ENCODE results near the gene MEA1. TPM values are rescaled to one million over a fixed set of nuclear protein-coding genes. Genes with fewer than 3 reads are reported as not detected.

MEA1 gene
- total and polyA plus RNA-seq, 4 donors: 31.5 to 109 (median 106) TPM

DNA sequence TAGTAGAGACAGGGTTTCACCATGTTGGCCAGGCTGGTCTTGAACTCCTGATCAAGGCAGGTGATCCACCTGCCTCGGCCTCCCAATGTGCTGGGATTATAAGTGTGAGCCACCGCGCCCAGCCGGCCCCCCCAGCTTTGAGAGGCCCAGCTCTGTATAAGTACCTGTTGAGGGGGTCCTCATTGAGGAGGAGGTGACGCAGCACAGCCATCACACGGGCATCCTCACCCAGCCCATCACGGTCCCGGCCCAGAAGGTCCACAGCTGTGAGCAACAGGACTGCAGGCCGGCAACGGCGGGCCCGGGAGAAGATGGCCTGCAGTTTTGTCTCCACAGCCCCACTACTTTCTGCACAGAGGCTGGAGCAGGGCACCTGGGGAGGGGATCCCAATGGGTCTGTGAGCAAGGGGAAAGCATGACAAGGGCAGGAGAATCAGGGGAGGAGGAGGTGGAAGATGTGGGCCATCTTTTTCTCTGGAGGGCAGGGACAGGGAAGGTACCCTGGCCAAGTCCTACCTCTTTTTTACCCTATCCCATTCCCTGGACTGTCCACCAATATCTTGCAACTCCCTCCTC, 45.5 kb downstream of the MEA1 start:
- Histone ChIP-seq H3K36me3 (ENCODE audit: control insufficient read depth, insufficient read depth, low read length) (peaks cover 71% of the 10 kb centered on the region), H3K27ac (ENCODE audit: low read depth, low read length) (no peak overlapping the region), H3K27me3 (ENCODE audit: control insufficient read depth, insufficient read depth, low read length) (no peaks in the 10 kb centered on the region), H3K4me1 (ENCODE audit: control insufficient read depth, insufficient read depth, low read length) (no peaks in the 10 kb centered on the region), H3K9me3 (ENCODE audit: control insufficient read depth, insufficient read depth, low read length) (no peaks in the 10 kb centered on the region), H3K4me3 (ENCODE audit: low read depth, low read length) (no peak overlapping the region)
- no peak for DNase-seq (ENCODE audit: low read depth in 4 of 6, low spot score in 6 of 6)
- WGBS (ENCODE audit: insufficient coverage): 89% methylated on average over 6 of the region's 12 CpGs

DNA sequence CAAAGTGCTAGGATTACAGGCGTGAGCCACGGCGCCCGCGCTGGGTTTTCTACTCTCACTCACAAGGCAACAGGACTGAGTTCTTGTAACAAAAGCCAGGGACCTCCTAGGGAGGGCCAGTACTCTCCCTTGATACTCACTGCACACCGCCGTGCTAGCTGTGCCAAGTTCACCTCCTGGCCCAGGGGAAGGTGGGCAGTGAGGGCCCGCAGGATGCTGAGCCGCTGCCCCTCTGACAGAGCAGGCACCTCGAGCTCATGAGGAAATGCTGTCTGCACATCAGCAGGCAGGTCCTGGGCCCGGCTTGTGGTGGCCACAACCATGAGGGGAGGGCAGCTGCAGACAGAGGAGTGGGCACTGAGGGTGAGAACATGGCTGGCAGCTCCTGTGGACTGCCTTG, 46.5 kb downstream of the MEA1 start:
- Histone ChIP-seq H3K4me1 (ENCODE audit: control insufficient read depth, insufficient read depth, low read length) (no peaks in the 10 kb centered on the region), H3K9me3 (ENCODE audit: control insufficient read depth, insufficient read depth, low read length) (no peaks in the 10 kb centered on the region), H3K4me3 (ENCODE audit: low read depth, low read length) (no peak overlapping the region), H3K36me3 (ENCODE audit: control insufficient read depth, insufficient read depth, low read length) (peaks cover 78% of the 10 kb centered on the region), H3K27ac (ENCODE audit: low read depth, low read length) (no peak overlapping the region), H3K27me3 (ENCODE audit: control insufficient read depth, insufficient read depth, low read length) (no peaks in the 10 kb centered on the region)
- DNase-seq (ENCODE audit: low read depth in 4 of 6, low spot score in 6 of 6): no peak
- WGBS (ENCODE audit: insufficient coverage): 91% methylated on average over 11 of the region's 11 CpGs

DNA sequence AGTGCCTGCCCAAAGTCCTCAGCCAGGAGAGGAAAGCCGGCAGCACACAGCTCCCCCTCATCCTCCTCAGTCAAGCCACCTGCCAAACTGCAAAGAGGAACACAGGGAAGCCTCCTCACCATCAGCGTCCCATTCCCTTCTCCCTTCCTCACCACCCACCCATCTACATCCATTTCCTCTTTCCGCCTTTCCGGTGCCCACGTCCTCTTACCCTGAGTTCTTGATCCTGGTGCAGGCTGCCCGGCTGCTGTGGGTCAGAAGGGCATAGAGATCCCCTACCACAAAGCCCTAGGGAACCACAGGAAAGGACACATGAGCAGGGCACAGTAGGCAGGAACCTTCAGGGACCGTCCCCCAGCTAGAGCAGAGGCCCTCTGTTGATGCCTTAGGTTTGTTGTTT, 47.2 kb downstream of the MEA1 start:
- peaks cover 84% of the 10 kb centered on the region for H3K36me3 ChIP-seq (ENCODE audit: control insufficient read depth, insufficient read depth, low read length)
- H3K4me1 ChIP-seq (ENCODE audit: control insufficient read depth, insufficient read depth, low read length): no peaks in the 10 kb centered on the region
- no peaks in the 10 kb centered on the region for H3K27me3 ChIP-seq (ENCODE audit: control insufficient read depth, insufficient read depth, low read length)
- H3K4me3 ChIP-seq (ENCODE audit: low read depth, low read length): no peak overlapping the region
- H3K27ac ChIP-seq (ENCODE audit: low read depth, low read length): no peak overlapping the region
- 67% methylated on average over 6 of the region's 7 CpGs for WGBS (ENCODE audit: insufficient coverage)
- no peak for DNase-seq (ENCODE audit: low read depth in 4 of 6, low spot score in 6 of 6)
- no peaks in the 10 kb centered on the region for H3K9me3 ChIP-seq (ENCODE audit: control insufficient read depth, insufficient read depth, low read length)

DNA sequence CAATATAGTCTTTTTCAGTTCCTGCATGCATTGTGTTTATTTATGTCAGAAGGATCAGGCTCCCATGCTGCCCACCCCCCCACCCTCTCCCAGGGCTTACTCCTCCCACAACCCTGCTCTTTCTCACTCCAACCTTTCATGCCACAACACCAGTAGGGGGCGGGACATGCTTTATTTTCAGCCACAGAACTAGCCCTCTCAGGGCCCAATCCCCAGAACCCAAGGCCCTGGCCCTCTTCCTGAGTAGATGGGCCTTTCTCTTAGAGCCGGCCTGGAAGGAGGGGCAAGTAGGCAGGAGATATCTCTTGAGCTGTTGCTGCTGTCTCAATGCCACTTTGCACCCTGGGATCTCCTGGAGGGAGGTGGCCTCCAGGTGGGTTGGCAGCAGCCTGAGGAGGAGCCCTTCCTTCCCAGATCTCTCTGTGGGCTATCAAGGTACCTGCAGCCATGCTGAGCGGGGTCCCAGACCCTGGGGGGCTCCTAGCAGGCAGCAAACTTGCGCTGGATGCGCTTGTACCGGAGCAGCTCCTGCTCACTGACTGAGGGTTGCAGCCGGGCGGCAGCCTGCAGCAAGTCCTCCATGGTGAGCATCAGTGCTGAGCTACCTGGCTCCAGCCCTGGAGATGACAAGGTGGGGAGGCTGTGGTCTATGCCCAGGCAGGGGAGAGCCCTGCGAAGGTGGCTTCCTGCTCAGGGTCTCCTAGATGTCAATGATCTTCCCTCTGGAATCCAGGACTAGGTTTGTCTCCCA, 49.7 kb downstream of the MEA1 start:
- Histone ChIP-seq H3K36me3 (ENCODE audit: control insufficient read depth, insufficient read depth, low read length) (peaks cover 82% of the 10 kb centered on the region), H3K27me3 (ENCODE audit: control insufficient read depth, insufficient read depth, low read length) (peaks cover 11% of the 10 kb centered on the region), H3K4me1 (ENCODE audit: control insufficient read depth, insufficient read depth, low read length) (peaks cover 16% of the 10 kb centered on the region), H3K4me3 (ENCODE audit: low read depth, low read length) (no peak overlapping the region), H3K27ac (ENCODE audit: low read depth, low read length) (no peak overlapping the region), H3K9me3 (ENCODE audit: control insufficient read depth, insufficient read depth, low read length) (no peaks in the 10 kb centered on the region)
- 82% methylated on average over 7 of the region's 9 CpGs for WGBS (ENCODE audit: insufficient coverage)
- DNase-seq (ENCODE audit: low read depth in 4 of 6, low spot score in 6 of 6): peak in 1 of 6 donors; percentile 16

DNA sequence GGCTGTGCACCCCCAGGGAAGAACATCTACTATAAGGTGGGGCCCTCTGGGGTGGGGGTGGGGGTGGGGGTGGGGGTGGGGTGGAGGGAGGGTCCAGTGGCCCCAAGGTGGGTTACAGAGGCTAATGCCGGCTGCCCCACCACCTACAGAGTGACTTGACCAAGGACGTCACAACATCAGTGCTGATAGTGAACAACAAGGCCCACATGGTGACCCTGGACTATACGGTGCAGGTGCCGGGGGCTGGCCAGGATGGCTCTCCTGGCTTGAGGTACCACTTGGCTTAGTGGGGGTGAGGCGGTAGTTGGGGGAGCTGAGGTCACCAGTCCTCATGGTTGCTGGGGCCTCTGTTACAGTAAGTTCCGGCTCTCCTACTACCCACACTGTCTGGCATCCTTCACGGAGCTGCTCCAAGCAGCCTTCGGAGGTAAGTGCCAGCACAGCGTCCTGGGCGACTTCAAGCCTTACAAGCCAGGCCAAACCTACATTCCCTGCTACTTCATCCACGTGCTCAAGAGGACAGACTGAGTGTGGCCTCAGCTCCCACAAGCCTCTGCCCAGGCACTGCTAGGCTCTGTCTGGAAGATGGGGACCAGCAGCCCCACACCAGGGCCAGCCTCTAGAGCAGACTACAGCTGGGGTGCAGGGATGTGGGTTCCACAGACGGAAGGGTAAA, 50.4 kb downstream of the MEA1 start:
- DNase-seq (ENCODE audit: low read depth in 4 of 6, low spot score in 6 of 6): no peak
- 81% methylated on average over 11 of the region's 12 CpGs for WGBS (ENCODE audit: insufficient coverage)
- Histone ChIP-seq H3K4me1 (ENCODE audit: control insufficient read depth, insufficient read depth, low read length) (peaks cover 16% of the 10 kb centered on the region), H3K27me3 (ENCODE audit: control insufficient read depth, insufficient read depth, low read length) (peaks cover 11% of the 10 kb centered on the region), H3K27ac (ENCODE audit: low read depth, low read length) (no peak overlapping the region), H3K9me3 (ENCODE audit: control insufficient read depth, insufficient read depth, low read length) (no peaks in the 10 kb centered on the region), H3K36me3 (ENCODE audit: control insufficient read depth, insufficient read depth, low read length) (peaks cover 75% of the 10 kb centered on the region), H3K4me3 (ENCODE audit: low read depth, low read length) (no peak overlapping the region)

DNA sequence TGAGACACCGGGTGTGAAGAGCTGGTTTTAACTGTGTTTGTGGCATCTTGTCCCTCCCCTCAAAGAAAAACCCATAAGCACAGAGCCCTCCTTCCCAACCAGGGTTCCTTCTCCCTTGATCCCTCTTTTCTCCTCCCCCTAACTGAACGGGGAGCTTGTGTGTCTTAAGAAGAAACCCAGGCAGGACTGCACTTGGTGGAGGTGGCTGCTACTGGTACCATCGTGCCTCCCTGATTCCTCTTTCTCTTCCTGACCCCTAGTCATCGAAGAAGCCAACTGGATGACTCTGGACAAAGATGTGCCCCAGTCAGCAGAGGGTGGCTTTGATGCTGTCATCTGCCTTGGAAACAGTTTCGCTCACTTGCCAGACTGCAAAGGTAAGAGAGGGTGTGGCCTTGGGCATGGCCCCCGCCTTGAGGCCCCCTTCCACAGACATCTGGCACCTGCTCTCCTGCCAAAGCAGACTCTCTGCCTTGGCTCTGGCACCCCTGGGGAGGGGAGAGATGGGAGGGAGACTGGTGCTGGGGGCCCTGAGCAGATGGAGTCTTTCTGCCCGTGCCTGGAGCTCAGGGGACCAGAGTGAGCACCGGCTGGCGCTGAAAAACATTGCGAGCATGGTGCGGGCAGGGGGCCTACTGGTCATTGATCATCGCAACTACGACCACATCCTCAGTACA, 51.1 kb downstream of the MEA1 start:
- Histone ChIP-seq H3K27ac (ENCODE audit: low read depth, low read length) (no peak overlapping the region), H3K4me1 (ENCODE audit: control insufficient read depth, insufficient read depth, low read length) (peaks cover 16% of the 10 kb centered on the region), H3K27me3 (ENCODE audit: control insufficient read depth, insufficient read depth, low read length) (peaks cover 11% of the 10 kb centered on the region), H3K9me3 (ENCODE audit: control insufficient read depth, insufficient read depth, low read length) (no peaks in the 10 kb centered on the region), H3K36me3 (ENCODE audit: control insufficient read depth, insufficient read depth, low read length) (peaks cover 69% of the 10 kb centered on the region), H3K4me3 (ENCODE audit: low read depth, low read length) (no peak overlapping the region)
- DNase-seq (ENCODE audit: low read depth in 4 of 6, low spot score in 6 of 6): peak in 1 of 6 donors; percentile 28
- WGBS (ENCODE audit: insufficient coverage): 91% methylated on average over 6 of the region's 13 CpGs

DNA sequence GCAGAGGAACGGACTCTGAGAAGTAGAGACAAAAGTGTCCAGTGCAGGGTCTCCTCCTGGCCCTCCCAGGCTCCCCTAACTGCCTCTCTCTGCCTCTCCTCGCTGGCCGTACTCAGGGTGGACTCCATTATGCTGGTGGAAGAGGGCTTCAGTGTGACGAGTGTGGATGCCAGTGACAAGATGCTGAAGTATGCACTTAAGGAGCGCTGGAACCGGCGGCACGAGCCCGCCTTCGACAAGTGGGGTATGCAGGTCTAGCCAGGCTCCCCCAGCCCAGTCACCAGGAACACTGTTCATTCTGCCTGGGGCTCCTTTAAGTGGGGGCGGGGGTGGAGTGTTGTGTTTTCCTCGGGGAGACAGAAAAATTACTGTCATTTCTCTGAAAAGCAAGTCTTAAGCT, 51.6 kb downstream of the MEA1 start:
- no peak for DNase-seq (ENCODE audit: low read depth in 4 of 6, low spot score in 6 of 6)
- H3K4me3 ChIP-seq (ENCODE audit: low read depth, low read length): no peak overlapping the region
- no peaks in the 10 kb centered on the region for H3K9me3 ChIP-seq (ENCODE audit: control insufficient read depth, insufficient read depth, low read length)
- 83% methylated on average over 4 of the region's 12 CpGs for WGBS (ENCODE audit: insufficient coverage)
- no peak overlapping the region for H3K27ac ChIP-seq (ENCODE audit: low read depth, low read length)
- H3K36me3 ChIP-seq (ENCODE audit: control insufficient read depth, insufficient read depth, low read length): peaks cover 63% of the 10 kb centered on the region
- H3K4me1 ChIP-seq (ENCODE audit: control insufficient read depth, insufficient read depth, low read length): peaks cover 16% of the 10 kb centered on the region
- H3K27me3 ChIP-seq (ENCODE audit: control insufficient read depth, insufficient read depth, low read length): peaks cover 11% of the 10 kb centered on the region

Other genes starting within 250 kb of the MEA1 start
- gene BICRAL, start 231.9 kb downstream of the MEA1 start, total RNA-seq: 10 to 100 TPM; 13.1 to 17.0 TPM
- 10 to 100 TPM; 13.7 to 14.0 TPM for gene BICRAL, start 231.9 kb downstream of the MEA1 start, polyA plus RNA-seq (ENCODE audit: insufficient read length in 2 of 2)
- gene RPL7L1, start 134.3 kb downstream of the MEA1 start, total RNA-seq: 100 to 1,000 TPM; 105 to 117 TPM
- 100 to 1,000 TPM; 105 to 111 TPM for gene RPL7L1, start 134.3 kb downstream of the MEA1 start, polyA plus RNA-seq (ENCODE audit: insufficient read length in 2 of 2)
- under 1 TPM in 1 of 2 donors, not detected in 1; 0.50 TPM for gene PTCRA, start 97.9 kb downstream of the MEA1 start, total RNA-seq
- gene PTCRA, start 97.9 kb downstream of the MEA1 start, polyA plus RNA-seq (ENCODE audit: insufficient read length in 2 of 2): under 1 TPM in 1 of 2 donors, not detected in 1; 0.29 TPM
- 10 to 100 TPM; 20.5 to 35.3 TPM for gene CNPY3, start 84.5 kb downstream of the MEA1 start, total RNA-seq
- gene CNPY3, start 84.5 kb downstream of the MEA1 start, polyA plus RNA-seq (ENCODE audit: insufficient read length in 2 of 2): 10 to 100 TPM; 51.0 to 60.3 TPM
- under 1 TPM; 0.20 to 0.99 TPM for gene GNMT, start 53.2 kb downstream of the MEA1 start, total RNA-seq
- gene GNMT, start 53.2 kb downstream of the MEA1 start, polyA plus RNA-seq (ENCODE audit: insufficient read length in 2 of 2): 1 to 10 TPM; 2.6 to 5.1 TPM
- gene PEX6, start 34.8 kb downstream of the MEA1 start, total RNA-seq: 10 to 100 TPM; 17.7 to 21.1 TPM
- gene PEX6, start 34.8 kb downstream of the MEA1 start, polyA plus RNA-seq (ENCODE audit: insufficient read length in 2 of 2): 10 to 100 TPM; 26.7 to 29.5 TPM
- gene PPP2R5D, start 29.4 kb downstream of the MEA1 start, total RNA-seq: 10 to 100 TPM; 42.9 to 56.6 TPM
- gene PPP2R5D, start 29.4 kb downstream of the MEA1 start, polyA plus RNA-seq (ENCODE audit: insufficient read length in 2 of 2): 10 to 100 TPM; 80.3 to 86.8 TPM
- gene KLHDC3, start 303 bp upstream of the MEA1 start, total RNA-seq: 100 to 1,000 TPM; 106 to 121 TPM
- 100 to 1,000 TPM; 133 to 136 TPM for gene KLHDC3, start 303 bp upstream of the MEA1 start, polyA plus RNA-seq (ENCODE audit: insufficient read length in 2 of 2)
- 10 to 100 TPM; 51.8 to 71.2 TPM for gene RRP36, start 7.7 kb upstream of the MEA1 start, total RNA-seq
- gene RRP36, start 7.7 kb upstream of the MEA1 start, polyA plus RNA-seq (ENCODE audit: insufficient read length in 2 of 2): 10 to 100 TPM; 71.7 to 74.4 TPM
- gene CUL7, start 39.9 kb upstream of the MEA1 start, total RNA-seq: 10 to 100 TPM; 15.2 to 36.1 TPM
- gene CUL7, start 39.9 kb upstream of the MEA1 start, polyA plus RNA-seq (ENCODE audit: insufficient read length in 2 of 2): 10 to 100 TPM; 21.1 to 24.4 TPM
- gene MRPL2, start 45.5 kb upstream of the MEA1 start, total RNA-seq: 10 to 100 TPM; 11.8 to 29.7 TPM
- gene MRPL2, start 45.5 kb upstream of the MEA1 start, polyA plus RNA-seq (ENCODE audit: insufficient read length in 2 of 2): 10 to 100 TPM; 50.3 to 57.1 TPM
- 10 to 100 TPM; 23.4 to 49.9 TPM for gene KLC4, start 45.7 kb upstream of the MEA1 start, total RNA-seq
- gene KLC4, start 45.7 kb upstream of the MEA1 start, polyA plus RNA-seq (ENCODE audit: insufficient read length in 2 of 2): 10 to 100 TPM; 42.8 to 77.4 TPM
- 100 to 1,000 TPM in 1 of 2 donors, 10 to 100 TPM in 1; 43.7 to 126 TPM for gene PTK7, start 62.4 kb upstream of the MEA1 start, total RNA-seq
- 10 to 100 TPM; 61.9 to 89.6 TPM for gene PTK7, start 62.4 kb upstream of the MEA1 start, polyA plus RNA-seq (ENCODE audit: insufficient read length in 2 of 2)
- 10 to 100 TPM in 1 of 2 donors, 1 to 10 TPM in 1; 6.8 to 17.7 TPM for gene SRF, start 157.3 kb upstream of the MEA1 start, total RNA-seq
- 10 to 100 TPM; 20.2 to 21.7 TPM for gene SRF, start 157.3 kb upstream of the MEA1 start, polyA plus RNA-seq (ENCODE audit: insufficient read length in 2 of 2)
- gene CUL9, start 168.2 kb upstream of the MEA1 start, total RNA-seq: 10 to 100 TPM; 20.8 to 43.2 TPM
- 10 to 100 TPM; 42.2 to 68.5 TPM for gene CUL9, start 168.2 kb upstream of the MEA1 start, polyA plus RNA-seq (ENCODE audit: insufficient read length in 2 of 2)
- gene DNPH1, start 215.5 kb upstream of the MEA1 start, total RNA-seq: 10 to 100 TPM; 18.1 to 70.6 TPM
- gene DNPH1, start 215.5 kb upstream of the MEA1 start, polyA plus RNA-seq (ENCODE audit: insufficient read length in 2 of 2): 10 to 100 TPM; 63.9 to 70.1 TPM
- gene TTBK1, start 229.5 kb upstream of the MEA1 start, total RNA-seq: 10 to 100 TPM in 1 of 2 donors, 1 to 10 TPM in 1; 6.1 to 12.3 TPM
- gene TTBK1, start 229.5 kb upstream of the MEA1 start, polyA plus RNA-seq (ENCODE audit: insufficient read length in 2 of 2): 10 to 100 TPM; 26.3 to 29.9 TPM

Measured in spinal cord (tissue), 10 donors.